GM04503 (cell line): ENCODE results near the gene SIT1.

Experiments
- DNase-seq: peaks from one replicate; pipeline ENCODE4 v3.0.0-alpha.2; 2012; ENCODE audit warnings: low read depth

Gene SIT1

GRCh38 chr9:35650341-35651158 lies at the start of gene SIT1:
SIT1 (minus strand) TSS chr9:35650931; CDS start chr9:35650853, 78 bp downstream.
- no peak for DNase-seq

GRCh38 chr9:35700031-35700430 lies 49.3 kb upstream of the SIT1 start:
- DNase-seq: no peak

GRCh38 chr9:35698231-35698630 lies 47.5 kb upstream of the SIT1 start:
- DNase-seq: no peak

GRCh38 chr9:35697486-35697885 lies 46.8 kb upstream of the SIT1 start:
- no peak for DNase-seq

- DNase-seq: no peak
These were observed 45.9 kb upstream of the SIT1 start for GRCh38 chr9:35696520-35697215.

- DNase-seq: no peak
These were observed 45.2 kb upstream of the SIT1 start for GRCh38 chr9:35695943-35696401.

- no peak for DNase-seq
These were observed 41.1 kb upstream of the SIT1 start for GRCh38 chr9:35691757-35692301.

- no peak for DNase-seq
These were observed 40.6 kb upstream of the SIT1 start for GRCh38 chr9:35691334-35691650.

GRCh38 chr9:35690614-35691333 lies 40.0 kb upstream of the SIT1 start:
- DNase-seq: peak; percentile 50

- DNase-seq: peak; percentile 31
These were observed 39.5 kb upstream of the SIT1 start for GRCh38 chr9:35690294-35690613.

GRCh38 chr9:35689542-35690293 lies 39.0 kb upstream of the SIT1 start, which contains the start of gene TPM2:
TPM2 (minus strand) TSS chr9:35689925; CDS start chr9:35689817, 108 bp downstream.
- DNase-seq: peak; percentile 45

GRCh38 chr9:35688558-35689541 lies 38.1 kb upstream of the SIT1 start:
- DNase-seq: peak; percentile 38

- DNase-seq: no peak
These were observed 37.3 kb upstream of the SIT1 start for GRCh38 chr9:35687972-35688557.

- DNase-seq: no peak
These were observed 36.6 kb upstream of the SIT1 start for GRCh38 chr9:35687306-35687705.

GRCh38 chr9:35686222-35687203 lies 35.8 kb upstream of the SIT1 start:
- DNase-seq: no peak

- DNase-seq: no peak
These were observed 34.8 kb upstream of the SIT1 start for GRCh38 chr9:35685506-35685905.

GRCh38 chr9:35684921-35685320 lies 34.2 kb upstream of the SIT1 start:
- DNase-seq: no peak

GRCh38 chr9:35683323-35683722 lies 32.6 kb upstream of the SIT1 start:
- DNase-seq: no peak
